AG09319 (cell line): ENCODE results near the gene POSTN.
"Not testable (repeated sequence)": the region's sequence is repeated elsewhere in the genome, so short reads cannot be mapped to it uniquely, and the experiment has no call there.

ENCODE experiments used
- DNase-seq: peaks from one replicate; pipeline ENCODE4 v3.0.0-alpha.2; 2010; ENCODE audit warnings: low read depth; ENCODE audit errors: extremely low read depth
- TF ChIP-seq, protein P1 (sequence below): IDR thresholded peaks from 2 replicates; pipeline ENCODE4 v1.5.1; 2011; ENCODE audit warnings: low read depth, mild to moderate bottlenecking, inconsistent platforms, low read length, moderate library complexity

Gene POSTN

DNA sequence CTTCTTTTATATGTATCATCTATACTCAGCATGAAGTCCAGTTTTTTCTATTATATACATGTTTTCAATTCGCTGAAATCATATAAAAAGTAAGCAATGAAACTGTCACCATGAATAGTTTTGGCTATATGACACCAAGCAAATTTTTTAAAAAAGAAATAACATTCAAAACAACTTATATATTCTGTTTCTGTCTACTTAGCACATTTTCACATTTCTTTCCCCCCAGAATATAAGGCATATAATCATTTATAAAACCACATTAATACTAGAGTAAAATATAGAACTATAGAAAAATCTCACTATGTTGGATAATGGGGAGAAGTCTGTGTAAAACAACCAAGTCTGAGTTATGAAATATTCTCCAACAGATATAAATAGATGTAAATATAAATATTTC lies 33.1 kb downstream of the POSTN start:
- TF ChIP-seq, protein P1, sequence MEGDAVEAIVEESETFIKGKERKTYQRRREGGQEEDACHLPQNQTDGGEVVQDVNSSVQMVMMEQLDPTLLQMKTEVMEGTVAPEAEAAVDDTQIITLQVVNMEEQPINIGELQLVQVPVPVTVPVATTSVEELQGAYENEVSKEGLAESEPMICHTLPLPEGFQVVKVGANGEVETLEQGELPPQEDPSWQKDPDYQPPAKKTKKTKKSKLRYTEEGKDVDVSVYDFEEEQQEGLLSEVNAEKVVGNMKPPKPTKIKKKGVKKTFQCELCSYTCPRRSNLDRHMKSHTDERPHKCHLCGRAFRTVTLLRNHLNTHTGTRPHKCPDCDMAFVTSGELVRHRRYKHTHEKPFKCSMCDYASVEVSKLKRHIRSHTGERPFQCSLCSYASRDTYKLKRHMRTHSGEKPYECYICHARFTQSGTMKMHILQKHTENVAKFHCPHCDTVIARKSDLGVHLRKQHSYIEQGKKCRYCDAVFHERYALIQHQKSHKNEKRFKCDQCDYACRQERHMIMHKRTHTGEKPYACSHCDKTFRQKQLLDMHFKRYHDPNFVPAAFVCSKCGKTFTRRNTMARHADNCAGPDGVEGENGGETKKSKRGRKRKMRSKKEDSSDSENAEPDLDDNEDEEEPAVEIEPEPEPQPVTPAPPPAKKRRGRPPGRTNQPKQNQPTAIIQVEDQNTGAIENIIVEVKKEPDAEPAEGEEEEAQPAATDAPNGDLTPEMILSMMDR = no peak
- DNase-seq = no peak

GRCh38 chr13:37561031-37561430 lies 37.5 kb downstream of the POSTN start:
- no peak for DNase-seq
- TF ChIP-seq, protein P1 = no peak

GRCh38 chr13:37560526-37560925 lies 38.0 kb downstream of the POSTN start:
- TF ChIP-seq, protein P1 = no peak
- DNase-seq = no peak

DNA sequence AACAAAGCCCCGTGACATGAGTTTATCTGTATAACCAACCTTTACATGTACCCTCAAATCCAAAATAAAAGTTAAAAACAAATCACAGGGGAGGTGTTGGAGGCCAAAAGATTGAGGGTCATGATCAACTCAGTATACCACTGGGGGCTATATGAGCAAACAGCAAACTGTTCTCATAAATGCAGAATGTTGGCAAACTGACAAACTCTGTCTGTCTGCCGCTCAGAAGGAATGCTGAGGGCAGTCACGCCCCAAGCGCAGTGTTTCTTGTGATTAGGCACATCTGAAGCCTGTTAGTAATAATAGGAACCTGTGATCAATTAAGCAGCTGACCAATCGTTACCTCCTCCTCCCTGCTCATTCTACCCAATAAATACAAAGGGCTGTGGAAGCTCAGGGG lies 39.8 kb downstream of the POSTN start:
- DNase-seq = not testable (repeated sequence)

DNA sequence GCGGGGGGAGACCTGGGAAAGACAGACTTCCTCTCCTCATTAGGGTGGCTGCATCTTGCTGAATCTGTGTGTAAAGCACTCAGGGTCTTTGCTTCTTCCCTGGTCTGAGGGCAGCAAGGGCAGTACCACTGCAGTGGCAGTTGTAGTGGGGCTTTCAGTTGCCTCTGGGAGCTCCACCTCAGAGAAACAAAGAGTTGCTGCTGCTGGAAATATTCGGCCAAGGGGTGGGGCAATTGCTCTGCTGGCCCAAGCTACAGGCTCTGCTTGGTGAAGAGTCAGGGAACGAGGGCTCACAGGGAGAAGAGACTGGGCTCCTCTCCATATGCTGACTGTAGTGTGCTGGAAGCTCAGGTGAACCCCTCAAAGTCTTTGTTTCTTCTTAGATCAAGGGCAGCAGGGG lies 52.5 kb downstream of the POSTN start:
- DNase-seq = no peak

DNA sequence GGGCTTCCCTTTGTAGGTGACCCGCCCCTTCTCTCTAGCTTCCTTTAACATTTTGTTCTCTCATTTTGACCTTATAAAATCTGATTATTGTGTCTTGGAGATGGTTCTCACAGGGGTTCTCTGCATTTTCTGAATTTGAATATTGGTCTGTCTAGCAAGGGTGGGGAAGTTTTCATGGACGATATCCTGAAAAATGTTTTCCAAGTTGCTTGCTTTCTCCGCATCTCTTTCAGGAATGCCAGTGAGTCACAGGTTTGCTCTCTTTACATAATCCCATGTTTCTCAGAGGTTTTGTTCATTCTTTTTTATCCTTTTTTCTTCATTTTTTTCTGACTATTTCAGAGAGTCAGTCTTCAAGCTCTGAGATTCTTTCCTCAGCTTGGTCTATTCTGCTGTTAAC lies 53.6 kb downstream of the POSTN start:
- no peak for DNase-seq
- TF ChIP-seq, protein P1 = no peak

More for the DNA sequence above, 52.5 kb downstream of the POSTN start:
- TF ChIP-seq, protein P1 = no peak

DNA sequence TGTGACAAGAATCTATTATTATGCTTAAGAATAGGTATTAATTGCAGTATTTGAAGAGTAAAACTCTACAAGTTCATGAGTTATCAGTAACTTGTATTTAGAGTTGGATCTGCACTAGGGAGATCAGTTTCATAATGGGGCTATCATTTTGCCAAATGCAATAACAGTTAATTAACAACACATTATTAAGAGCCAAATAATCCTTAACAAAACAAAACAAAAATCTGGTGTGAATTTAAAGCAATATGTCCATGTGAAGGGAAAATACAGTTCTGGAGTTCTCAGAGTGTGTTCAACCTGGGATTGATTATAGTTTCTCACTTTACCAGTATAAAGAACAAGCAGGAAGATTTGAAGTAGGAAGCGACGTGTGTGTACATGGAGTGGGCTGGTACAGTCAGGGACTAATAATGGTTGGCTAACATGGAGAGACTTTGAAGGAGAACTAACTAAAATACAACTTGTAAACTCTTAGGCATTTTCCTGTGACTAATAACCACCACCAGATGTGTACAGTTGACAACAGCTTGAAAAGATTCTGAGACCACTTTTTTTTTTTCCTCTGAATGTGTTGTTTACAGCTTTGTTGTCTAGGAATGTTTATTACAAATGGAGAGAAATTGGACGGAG lies 58.5 kb downstream of the POSTN start:
- TF ChIP-seq, protein P1 = no peak
- DNase-seq = peak; percentile 48

- TF ChIP-seq, protein P1 = no peak
- DNase-seq = no peak
Measured at GRCh38 chr13:37539170-37539569, 59.4 kb downstream of the POSTN start.
